Right cardiac atrium (tissue), 5 donors: ENCODE measurements around the gene SBNO2. TPM values are rescaled to one million over a fixed set of nuclear protein-coding genes. Genes with fewer than 3 reads are reported as not detected.
"Not testable (repeated sequence)": the region's sequence is repeated elsewhere in the genome, so short reads cannot be mapped to it uniquely, and the experiment has no call there.

Experiments used
- ATAC-seq, 2 donors: fragments of 200-7000 bp; cut with Tn5 transposase; one replicate each; pipeline versions ENCODE4 v1.8.0 to v1.9.1; 2020; ENCODE audit warnings: moderate library complexity in 2 of 2, mild to moderate bottlenecking in 1 of 2
- DNase-seq, 3 donors: peaks; one replicate each; pipeline ENCODE4 v3.0.0-alpha.2; 2020
- H3K27ac ChIP-seq: one replicate; pipeline ENCODE4 v1.5.1; 2013; ENCODE audit warnings: mild to moderate bottlenecking, low read length, control low read depth, moderate library complexity
- H3K27me3 ChIP-seq: one replicate; pipeline ENCODE4 v1.6.1; 2013; ENCODE audit not compliant: control insufficient read depth, insufficient read depth
- H3K4me1 ChIP-seq: one replicate; pipeline ENCODE4 v1.6.1; 2013; ENCODE audit warnings: low read length; ENCODE audit not compliant: control insufficient read depth, insufficient read depth
- H3K4me3 ChIP-seq: one replicate; pipeline ENCODE4 v1.5.1; 2013; ENCODE audit warnings: low read length, control low read depth
- H3K9me3 ChIP-seq: one replicate; pipeline ENCODE4 v1.6.1; 2013; ENCODE audit warnings: low read length; ENCODE audit not compliant: control insufficient read depth
- WGBS: extraction: QIAGEN DNeasy Blood & Tissue Kit; methylation state at CpG from one replicate; pipeline ENCODE4 v1.1.7; 2013; 5-methylcytosine and 5-hydroxymethylcytosine counted together
- intact Hi-C, 4 donors: fragments of 100-400 bp; cut with DNase I; formaldehyde crosslinking; loops; one replicate each; pipeline versions ENCODE4 v1.11.0 to v1.14.0; 2022 to 2023
- polyA plus RNA-seq: library from polyadenylated mRNA; stranded (reverse); fragments of 200-250 nt; gene quantifications from one replicate; pipeline ENCODE4 v1.2.3, GENCODE V29; 2013
- total RNA-seq, 4 donors: library from RNA; stranded (reverse); fragmentation: NEBNext Ultra II Directional; extraction: Animal tissue kit (Norgen Biotek cat#: 25700); gene quantifications; one replicate each; pipeline ENCODE4 v1.2.1, GENCODE V29; 2021
- donor health status: healthy with polysubstance abuse.
- donor health status: DM: no; HTN: yes; CAD: no.
- donor health status: DM: no; HTN: no; CAD: no.
- donor health status: DM: no; HTN: yes; CAD: no; lungs with severe emphysema.
- donor health status: DM: yes; HTN: yes; CAD: no.

The SBNO2 gene
- total and polyA plus RNA-seq, 5 donors: 13.4 to 44.5 (median 20.3) TPM

GRCh38 chr19:1122972-1123363, 51.1 kb downstream of the SBNO2 start:
- Histone ChIP-seq H3K27me3 (no peaks in the 10 kb centered on the region), H3K27ac (no peak overlapping the region), H3K9me3 (no peaks in the 10 kb centered on the region), H3K4me3 (no peak overlapping the region), H3K4me1 (no peaks in the 10 kb centered on the region)
- WGBS: 68% methylated on average over 21 of the region's 21 CpGs
- peak; percentile 56 to 73 for ATAC-seq
- DNase-seq: peak; percentile 81 to 87 (median 82)
- intact Hi-C loops: no loop called here

GRCh38 chr19:1122021-1122971, 51.8 kb downstream of the SBNO2 start:
- Histone ChIP-seq H3K4me3 (no peak overlapping the region), H3K9me3 (no peaks in the 10 kb centered on the region), H3K27me3 (no peaks in the 10 kb centered on the region), H3K27ac (no peak overlapping the region), H3K4me1 (no peaks in the 10 kb centered on the region)
- peak in 1 of 2 donors; percentile 1 for ATAC-seq
- WGBS: 95% methylated on average over 63 of the region's 63 CpGs
- DNase-seq: peak in 2 of 3 donors; percentile 61 to 66
- intact Hi-C loops: no loop called here

GRCh38 chr19:1121395-1121794, 52.7 kb downstream of the SBNO2 start:
- WGBS: 93% methylated on average over 10 of the region's 10 CpGs
- intact Hi-C loops: no loop called here
- H3K4me1 ChIP-seq: no peaks in the 10 kb centered on the region
- ATAC-seq (no peak), DNase-seq (no peak)
- H3K27ac ChIP-seq: no peak overlapping the region
- no peaks in the 10 kb centered on the region for H3K27me3 ChIP-seq
- H3K4me3 ChIP-seq: no peak overlapping the region
- H3K9me3 ChIP-seq: no peaks in the 10 kb centered on the region

- DNase-seq: peak in 1 of 3 donors; percentile 61
- no peak overlapping the region for H3K4me3 ChIP-seq
- WGBS: 94% methylated on average over 50 of the region's 50 CpGs
- no peaks in the 10 kb centered on the region for H3K9me3 ChIP-seq
- H3K27ac ChIP-seq: no peak overlapping the region
- intact Hi-C loops: loop anchor here in 1 of 4 donors (5.0 kb wide), 1 partner anchor 73 kb away; no protein-coding TSS in a partner anchor
- no peaks in the 10 kb centered on the region for H3K27me3 ChIP-seq
- H3K4me1 ChIP-seq: no peaks in the 10 kb centered on the region
- no peak for ATAC-seq
Measured at GRCh38 chr19:1119475-1120217, 54.4 kb downstream of the SBNO2 start.

- H3K4me1 ChIP-seq: no peaks in the 10 kb centered on the region
- H3K27me3 ChIP-seq: no peaks in the 10 kb centered on the region
- WGBS: 95% methylated on average over 34 of the region's 34 CpGs
- no peak overlapping the region for H3K27ac ChIP-seq
- intact Hi-C loops: loop anchor here in 1 of 4 donors (5.0 kb wide), 1 partner anchor 73 kb away; no protein-coding TSS in a partner anchor
- H3K9me3 ChIP-seq: no peaks in the 10 kb centered on the region
- ATAC-seq (no peak), DNase-seq (peak in 2 of 3 donors; percentile 20 to 63)
- no peak overlapping the region for H3K4me3 ChIP-seq
Measured at GRCh38 chr19:1118999-1119398, 55.1 kb downstream of the SBNO2 start.

GRCh38 chr19:1117654-1118053, 56.4 kb downstream of the SBNO2 start:
- Histone ChIP-seq H3K27ac (no peak overlapping the region), H3K4me1 (no peaks in the 10 kb centered on the region), H3K9me3 (no peaks in the 10 kb centered on the region), H3K27me3 (no peaks in the 10 kb centered on the region), H3K4me3 (no peak overlapping the region)
- intact Hi-C loops: loop anchor here in 1 of 4 donors (5.0 kb wide), 1 partner anchor 75 kb away; no protein-coding TSS in a partner anchor
- ATAC-seq (no peak), DNase-seq (peak in 1 of 3 donors; percentile 61)
- WGBS: 95% methylated on average over 16 of the region's 16 CpGs

GRCh38 chr19:1116726-1117581, 57.1 kb downstream of the SBNO2 start:
- ATAC-seq: no peak
- Histone ChIP-seq H3K9me3 (no peaks in the 10 kb centered on the region), H3K27me3 (no peaks in the 10 kb centered on the region), H3K4me3 (no peak overlapping the region), H3K4me1 (no peaks in the 10 kb centered on the region), H3K27ac (no peak overlapping the region)
- WGBS: 92% methylated on average over 52 of the region's 52 CpGs
- intact Hi-C loops: loop anchor here in 1 of 4 donors (5.0 kb wide), 1 partner anchor 75 kb away; no protein-coding TSS in a partner anchor
- peak in 2 of 3 donors; percentile 58 to 65 for DNase-seq

GRCh38 chr19:1115646-1116420, 58.2 kb downstream of the SBNO2 start:
- Histone ChIP-seq H3K9me3 (no peaks in the 10 kb centered on the region), H3K4me3 (no peak overlapping the region), H3K4me1 (no peaks in the 10 kb centered on the region), H3K27ac (no peak overlapping the region), H3K27me3 (no peaks in the 10 kb centered on the region)
- intact Hi-C loops: loop anchor here in 1 of 4 donors (5.0 kb wide), 1 partner anchor 76 kb away; no protein-coding TSS in a partner anchor
- WGBS: 90% methylated on average over 35 of the region's 35 CpGs
- no peak for ATAC-seq
- peak in 2 of 3 donors; percentile 58 to 60 for DNase-seq

GRCh38 chr19:1114728-1115127, 59.3 kb downstream of the SBNO2 start:
- not testable (repeated sequence) for H3K4me1 ChIP-seq, ATAC-seq, H3K27ac ChIP-seq, H3K9me3 ChIP-seq, DNase-seq, H3K27me3 ChIP-seq, H3K4me3 ChIP-seq
- 97% methylated on average over 9 of the region's 9 CpGs for WGBS
- intact Hi-C loops: loop anchor here (5.0 kb wide), 1 partner anchor 78 kb away; no protein-coding TSS in a partner anchor
